Endothelial cell (in vitro differentiated cells): ENCODE results near the gene TLK2. TPM values are rescaled to one million over a fixed set of nuclear protein-coding genes. Genes with fewer than 3 reads are reported as not detected.

Source experiments
- DNase-seq: peaks from one replicate; pipeline ENCODE4 v3.0.0; 2021; ENCODE audit warnings: low spot score
- H3K27ac Mint-ChIP-seq: one replicate; pipeline ENCODE4 v1.8.0; 2021; ENCODE audit warnings: mixed read lengths, inconsistent platforms; ENCODE audit not compliant: unreplicated experiment
- H3K27me3 Mint-ChIP-seq: one replicate; pipeline ENCODE4 v1.8.0; 2021; ENCODE audit warnings: mild to moderate bottlenecking, moderate library complexity, mixed read lengths, inconsistent platforms; ENCODE audit not compliant: unreplicated experiment
- H3K36me3 Mint-ChIP-seq: one replicate; pipeline ENCODE4 v1.8.0; 2021; ENCODE audit warnings: mild to moderate bottlenecking, low read depth, mixed read lengths, inconsistent platforms; ENCODE audit not compliant: unreplicated experiment
- H3K4me1 Mint-ChIP-seq: one replicate; pipeline ENCODE4 v1.8.0; 2021; ENCODE audit warnings: mild to moderate bottlenecking, mixed read lengths, inconsistent platforms; ENCODE audit not compliant: unreplicated experiment
- H3K4me3 Mint-ChIP-seq: one replicate; pipeline ENCODE4 v1.8.0; 2021; ENCODE audit warnings: mild to moderate bottlenecking, mixed read lengths, inconsistent platforms; ENCODE audit not compliant: unreplicated experiment
- H3K9me3 Mint-ChIP-seq: one replicate; pipeline ENCODE4 v1.8.0; 2021; ENCODE audit warnings: mixed read lengths, inconsistent platforms; ENCODE audit not compliant: unreplicated experiment
- total RNA-seq: library from RNA; stranded (reverse); fragmentation: NEBNext Ultra II Directional; extraction: Animal tissue kit (Norgen Biotek cat#: 25700); gene quantifications from one replicate; pipeline ENCODE4 v1.2.1, GENCODE V29; 2021; ENCODE audit not compliant: unreplicated experiment
- TF ChIP-seq, protein P1 (sequence below): fragments of 200-600 bp; sonication (generic); IDR thresholded peaks from one replicate; pipeline ENCODE4 v1.5.0; 2021; ENCODE audit warnings: antibody characterized with exemption; ENCODE audit not compliant: unreplicated experiment

TLK2 gene
- total RNA-seq, 1 donor from 2014 or later, result 47.5 TPM

DNA sequence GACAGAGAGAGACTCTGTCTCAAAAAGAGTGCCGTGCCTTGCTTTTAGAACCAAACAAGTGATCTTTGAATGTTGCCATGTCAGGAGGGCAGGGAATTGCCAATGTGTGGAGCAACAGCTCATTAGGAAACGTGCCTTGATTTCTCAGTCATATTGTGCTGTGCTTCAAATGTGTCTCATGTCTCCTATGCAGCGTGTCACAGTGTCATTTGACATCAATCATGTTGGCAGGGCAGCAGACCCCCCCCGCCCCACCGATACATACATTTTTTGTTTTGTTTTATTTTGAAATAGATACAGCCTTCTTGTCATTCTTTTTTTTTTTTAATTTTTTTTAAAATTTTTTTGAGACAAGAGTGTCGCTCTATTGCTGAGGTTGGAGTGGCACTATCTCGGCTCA is 170.9 kb downstream of the TLK2 start:
- H3K9me3 Mint-ChIP-seq, result no peaks in the 10 kb centered on the region
- H3K36me3 Mint-ChIP-seq, result peaks cover 3% of the 10 kb centered on the region
- no peak for DNase-seq
- H3K4me1 Mint-ChIP-seq, result peaks cover 15% of the 10 kb centered on the region
- H3K27me3 Mint-ChIP-seq, result peaks cover 11% of the 10 kb centered on the region
- no peak overlapping the region for H3K27ac Mint-ChIP-seq
- TF ChIP-seq, protein P1, sequence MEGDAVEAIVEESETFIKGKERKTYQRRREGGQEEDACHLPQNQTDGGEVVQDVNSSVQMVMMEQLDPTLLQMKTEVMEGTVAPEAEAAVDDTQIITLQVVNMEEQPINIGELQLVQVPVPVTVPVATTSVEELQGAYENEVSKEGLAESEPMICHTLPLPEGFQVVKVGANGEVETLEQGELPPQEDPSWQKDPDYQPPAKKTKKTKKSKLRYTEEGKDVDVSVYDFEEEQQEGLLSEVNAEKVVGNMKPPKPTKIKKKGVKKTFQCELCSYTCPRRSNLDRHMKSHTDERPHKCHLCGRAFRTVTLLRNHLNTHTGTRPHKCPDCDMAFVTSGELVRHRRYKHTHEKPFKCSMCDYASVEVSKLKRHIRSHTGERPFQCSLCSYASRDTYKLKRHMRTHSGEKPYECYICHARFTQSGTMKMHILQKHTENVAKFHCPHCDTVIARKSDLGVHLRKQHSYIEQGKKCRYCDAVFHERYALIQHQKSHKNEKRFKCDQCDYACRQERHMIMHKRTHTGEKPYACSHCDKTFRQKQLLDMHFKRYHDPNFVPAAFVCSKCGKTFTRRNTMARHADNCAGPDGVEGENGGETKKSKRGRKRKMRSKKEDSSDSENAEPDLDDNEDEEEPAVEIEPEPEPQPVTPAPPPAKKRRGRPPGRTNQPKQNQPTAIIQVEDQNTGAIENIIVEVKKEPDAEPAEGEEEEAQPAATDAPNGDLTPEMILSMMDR, result no peak
- no peak overlapping the region for H3K4me3 Mint-ChIP-seq

DNA sequence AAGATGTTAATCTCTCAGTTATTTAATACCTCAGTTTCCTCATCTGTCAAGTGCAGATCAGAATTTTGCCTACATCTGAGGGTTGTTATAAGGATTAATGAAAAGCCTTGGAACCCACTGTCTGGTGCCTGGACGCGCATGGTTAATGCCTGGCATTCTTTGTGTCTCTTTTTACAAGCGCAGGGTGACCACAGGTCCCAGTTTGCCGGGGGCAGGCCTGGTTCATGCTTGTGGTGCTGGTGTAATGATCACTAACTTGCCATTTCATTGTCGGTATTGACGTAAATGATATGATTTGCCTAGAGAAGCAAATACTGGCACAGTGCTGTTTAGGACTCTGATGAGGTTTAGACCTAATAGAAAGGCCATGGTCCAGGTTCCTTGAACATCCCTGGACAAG is 172.0 kb downstream of the TLK2 start:
- TF ChIP-seq, protein P1, result no peak
- H3K36me3 Mint-ChIP-seq, result peaks cover 3% of the 10 kb centered on the region
- no peak overlapping the region for H3K27ac Mint-ChIP-seq
- peaks cover 11% of the 10 kb centered on the region for H3K27me3 Mint-ChIP-seq
- no peaks in the 10 kb centered on the region for H3K9me3 Mint-ChIP-seq
- peaks cover 15% of the 10 kb centered on the region for H3K4me1 Mint-ChIP-seq
- no peak for DNase-seq
- H3K4me3 Mint-ChIP-seq, result no peak overlapping the region

DNA sequence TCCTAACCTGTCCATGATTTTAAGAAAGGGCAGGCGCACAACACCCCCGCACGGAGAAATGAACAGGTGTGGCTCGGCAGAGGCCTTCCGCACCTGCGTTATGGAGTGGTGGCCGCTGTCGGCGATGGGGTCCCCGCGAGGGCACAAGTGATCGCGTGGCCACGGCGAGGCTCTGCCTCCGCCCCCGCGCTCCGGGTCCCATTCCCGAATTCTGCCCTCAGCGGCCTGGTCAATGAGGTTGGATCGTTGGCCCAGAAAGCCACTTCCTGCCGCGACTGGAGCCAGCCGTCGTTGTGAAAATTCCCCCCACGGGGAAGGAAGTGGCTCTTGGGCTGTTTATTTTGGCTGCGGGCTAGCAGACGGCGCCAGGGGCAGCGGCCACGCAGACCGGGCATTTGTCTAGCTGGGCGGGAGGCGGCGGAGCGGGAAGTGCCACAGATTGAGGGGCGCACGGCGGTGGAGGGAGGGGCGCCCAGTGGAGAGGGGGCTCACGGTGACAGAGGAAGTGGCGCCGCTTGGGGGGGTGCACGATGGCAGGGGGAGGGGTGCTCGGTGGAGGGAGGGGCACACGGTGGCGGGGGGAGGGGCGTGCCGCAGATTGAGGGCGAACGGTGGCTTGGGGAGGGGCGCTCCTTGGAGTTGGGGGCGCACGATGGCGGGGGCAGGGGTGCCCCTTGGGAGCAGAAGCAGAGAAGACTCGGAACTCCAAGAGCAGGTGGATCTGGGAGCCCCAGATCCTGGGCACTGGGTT is 173.8 kb downstream of the TLK2 start:
- TF ChIP-seq, protein P1, result no peak
- Mint-ChIP-seq H3K27ac (peak overlapping the region; percentile 70), H3K27me3 (peaks cover 9% of the 10 kb centered on the region), H3K4me1 (peaks cover 21% of the 10 kb centered on the region), H3K4me3 (peak overlapping the region; percentile 84), H3K36me3 (peaks cover 3% of the 10 kb centered on the region), H3K9me3 (no peaks in the 10 kb centered on the region)
- DNase-seq, result peak; percentile 61

DNA sequence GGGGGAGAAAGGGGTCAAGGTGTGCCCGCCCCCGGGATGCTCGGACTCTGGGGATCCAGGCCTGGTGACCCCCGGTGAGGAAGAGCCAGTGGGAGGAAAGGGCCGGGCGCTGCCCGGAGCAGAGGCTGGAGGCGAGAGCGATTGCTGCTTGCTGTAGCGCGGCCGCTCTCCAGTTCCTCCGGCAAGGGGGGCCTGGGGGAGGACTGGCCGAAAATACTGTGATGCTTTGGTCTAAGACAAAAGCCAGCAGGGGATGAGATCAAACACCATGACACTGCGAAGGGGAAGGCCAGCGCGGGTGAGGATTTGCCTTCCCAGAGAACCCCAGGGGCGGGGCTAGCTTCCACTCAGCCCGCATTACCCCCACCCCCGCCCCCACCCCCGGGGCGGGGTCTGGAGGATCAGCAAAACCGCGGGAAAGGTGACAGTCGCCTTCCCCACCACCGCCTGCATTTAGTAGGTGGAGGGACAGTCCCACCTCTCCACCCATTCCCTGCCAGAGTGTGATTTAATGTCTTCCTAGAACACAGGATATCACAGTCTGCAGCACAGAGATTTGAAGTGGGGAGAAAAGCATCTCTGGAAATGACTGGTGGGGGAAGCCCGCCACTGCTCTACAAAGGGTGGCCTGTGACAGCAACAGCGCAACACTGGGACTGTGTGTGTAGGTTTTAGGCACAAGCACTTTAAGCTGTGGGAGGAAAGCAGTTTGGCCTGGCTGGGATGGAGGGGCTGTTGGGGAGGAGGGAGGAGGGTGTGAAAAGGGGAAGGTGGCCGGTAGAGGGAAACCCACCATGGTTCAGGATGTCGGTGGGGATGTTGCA is 174.6 kb downstream of the TLK2 start:
- Mint-ChIP-seq H3K27ac (peak overlapping the region; percentile 48), H3K4me3 (peak overlapping the region; percentile 84), H3K4me1 (peaks cover 21% of the 10 kb centered on the region), H3K36me3 (peaks cover 8% of the 10 kb centered on the region), H3K27me3 (peaks cover 13% of the 10 kb centered on the region), H3K9me3 (no peaks in the 10 kb centered on the region)
- peak; percentile 53 for DNase-seq
- TF ChIP-seq, protein P1, result no peak
